Stimulated activated CD8-positive, alpha-beta memory T cell treated with anti-CD3 and anti-CD28 coated beads, Interleukin-2, amount 100 ng/mL, for 1 hour (primary cell): ENCODE results near the gene CACNB4.
A peak's percentile ranks its signal among the peaks of the same experiment; 100 is the strongest.
"Not testable (repeated sequence)": the region's sequence is repeated elsewhere in the genome, so short reads cannot be mapped to it uniquely, and the experiment has no call there.

Source experiments
- DNase-seq, 2 donors: peaks; one replicate each; pipeline ENCODE4 v3.0.0-alpha.2; 2020; ENCODE audit warnings: low read depth in 2 of 2

CACNB4 gene

DNA sequence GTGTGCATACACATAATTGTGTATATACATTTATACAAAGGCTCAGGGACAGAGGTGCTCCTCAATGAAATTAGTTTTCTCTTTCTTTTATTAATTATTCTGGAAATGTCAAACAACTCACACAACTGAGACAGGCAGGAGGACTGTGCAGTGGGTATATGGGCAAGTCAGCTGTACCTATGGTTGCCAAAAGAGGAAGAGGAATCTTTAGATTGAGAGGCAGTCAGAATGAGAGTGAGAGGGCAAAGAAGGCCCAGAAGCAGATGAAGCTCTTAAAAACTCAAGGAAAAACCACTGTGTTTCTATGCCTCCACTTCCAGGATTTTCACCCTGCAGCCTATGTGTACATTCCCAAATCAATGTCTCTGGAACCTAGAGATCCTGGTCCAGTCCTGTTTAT lies 79.1 kb downstream of the CACNB4 start:
- no peak for DNase-seq

GRCh38 chr2:152016181-152017120 lies 82.4 kb downstream of the CACNB4 start:
- DNase-seq: no peak

DNA sequence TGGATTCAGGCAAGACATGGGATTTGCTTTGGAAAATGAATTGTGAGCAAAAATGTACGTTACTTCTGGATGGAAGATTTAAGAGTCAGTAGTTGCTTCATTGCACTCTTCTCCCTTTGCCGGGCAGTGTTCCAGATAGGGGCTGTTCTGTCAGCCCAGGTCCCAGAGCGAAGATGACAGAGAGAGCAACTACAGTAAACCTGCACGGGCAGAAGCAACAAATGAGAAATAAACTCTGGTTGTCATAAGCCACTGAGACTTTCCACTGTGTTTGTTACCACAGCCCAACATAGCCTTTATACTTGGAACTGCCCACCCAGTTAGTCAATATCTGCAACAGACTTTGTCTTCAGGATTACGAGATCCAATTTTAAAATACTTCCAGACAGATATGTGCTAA lies 83.3 kb downstream of the CACNB4 start:
- DNase-seq: no peak

DNA sequence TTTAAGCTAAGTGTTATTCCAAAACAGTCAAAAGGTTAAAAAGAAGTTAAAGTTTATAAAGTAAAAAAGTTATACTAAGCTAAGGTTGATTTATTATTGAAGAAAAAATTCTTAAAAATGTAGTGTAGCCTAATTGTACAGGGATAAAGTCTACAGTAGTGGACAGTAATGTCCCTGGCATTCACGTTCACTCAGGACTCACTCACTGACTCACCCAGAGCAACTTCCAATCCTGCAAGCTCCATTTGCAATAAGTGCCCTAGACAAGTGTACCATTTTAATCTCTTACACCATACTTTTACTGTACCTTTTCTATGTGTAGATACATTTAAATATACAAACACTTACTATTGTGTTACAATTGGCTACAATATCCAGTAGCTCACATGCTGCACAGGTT lies 86.1 kb downstream of the CACNB4 start:
- no peak for DNase-seq

DNA sequence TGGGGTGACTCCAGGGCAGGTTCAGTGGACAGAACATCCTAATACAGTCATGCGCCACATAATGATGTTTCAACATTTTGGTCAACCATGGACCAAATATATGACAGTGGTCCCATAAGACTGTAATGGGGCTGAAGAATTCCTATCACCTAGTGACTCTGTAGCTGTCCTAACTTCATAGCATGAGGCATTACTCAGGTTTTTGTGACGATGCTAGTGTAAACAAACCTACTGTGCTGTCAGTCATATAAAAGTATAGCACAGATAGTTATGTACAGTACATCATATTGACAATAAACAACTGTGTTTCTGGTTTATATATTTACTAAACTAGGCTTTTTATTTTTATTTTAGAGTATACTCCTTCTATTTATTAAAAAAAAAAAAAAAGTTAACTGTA lies 87.1 kb downstream of the CACNB4 start:
- no peak for DNase-seq

GRCh38 chr2:152005607-152006006 lies 93.2 kb downstream of the CACNB4 start:
- no peak for DNase-seq

DNA sequence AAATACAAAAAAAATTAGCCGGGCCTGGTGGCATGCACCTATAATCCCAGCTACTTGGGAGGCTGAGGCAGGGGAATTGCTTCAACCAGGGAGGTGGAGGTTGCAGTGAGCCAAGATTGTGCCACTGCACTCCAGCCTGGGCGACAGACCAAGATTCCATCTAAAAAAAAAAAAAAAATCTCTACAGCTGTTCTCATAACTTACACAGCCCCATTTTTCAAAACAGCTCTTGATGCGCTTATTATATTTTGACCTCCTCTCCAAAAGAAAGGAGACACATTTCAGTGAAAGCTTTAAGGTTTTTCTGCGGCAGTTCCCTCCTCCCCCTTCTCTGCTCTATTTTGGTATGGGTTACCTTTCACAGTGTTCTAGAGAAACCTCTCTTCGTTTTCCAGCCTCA lies 95.6 kb downstream of the CACNB4 start:
- not testable (repeated sequence) for DNase-seq

DNA sequence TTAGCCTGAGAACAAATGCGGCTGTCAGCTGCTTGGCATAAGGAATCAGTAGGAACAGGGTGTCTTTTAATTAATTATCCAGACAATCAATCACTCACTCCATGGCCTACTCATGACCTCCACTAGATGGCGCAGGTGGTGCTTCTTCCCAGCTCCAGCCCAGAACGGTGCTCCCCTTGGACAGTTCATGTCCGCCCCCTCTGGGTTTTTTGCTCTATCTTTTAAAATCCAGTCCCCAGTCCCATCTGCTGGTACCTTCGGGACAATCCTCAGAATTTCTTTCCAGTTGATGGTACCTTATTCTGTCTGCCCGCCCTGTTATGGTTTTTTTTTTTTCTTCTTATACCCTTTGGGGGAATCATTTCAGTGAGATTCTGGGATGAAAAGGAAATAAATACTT lies 99.8 kb downstream of the CACNB4 start:
- peak in 1 of 2 donors; percentile 8 for DNase-seq

- no peak for DNase-seq
Observed at GRCh38 chr2:151996243-151997003, 102.4 kb downstream of the CACNB4 start.

GRCh38 chr2:151995161-151995557 lies 103.7 kb downstream of the CACNB4 start:
- no peak for DNase-seq

- not testable (repeated sequence) for DNase-seq
Observed at GRCh38 chr2:151994178-151994577, 104.7 kb downstream of the CACNB4 start.

- no peak for DNase-seq
Observed at GRCh38 chr2:151991010-151991409, 107.8 kb downstream of the CACNB4 start.

GRCh38 chr2:151989378-151989777 lies 109.5 kb downstream of the CACNB4 start:
- no peak for DNase-seq

DNA sequence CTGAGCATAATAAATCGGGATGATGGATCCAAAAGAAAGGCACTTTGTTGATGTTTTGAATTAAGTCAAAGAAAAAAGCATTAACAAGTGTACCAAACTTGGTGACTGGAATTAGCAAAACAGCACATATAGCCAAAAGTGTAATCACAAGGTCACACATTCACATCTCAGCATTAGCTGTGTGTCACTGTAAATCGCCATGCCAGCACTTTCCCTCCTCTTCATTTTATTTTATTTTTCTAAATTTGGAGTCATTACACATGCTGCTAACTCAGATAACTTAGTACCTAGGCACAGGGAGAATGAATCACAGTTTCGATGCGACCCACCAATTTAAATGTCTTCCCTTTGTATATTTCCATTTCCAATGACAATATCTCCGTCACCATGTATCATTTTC lies 111.4 kb downstream of the CACNB4 start:
- no peak for DNase-seq

- DNase-seq: no peak
Observed at GRCh38 chr2:151984424-151985083, 114.3 kb downstream of the CACNB4 start.

GRCh38 chr2:151983221-151983620 lies 115.6 kb downstream of the CACNB4 start:
- no peak for DNase-seq

- DNase-seq: no peak
Observed at GRCh38 chr2:151981886-151982285, 117.0 kb downstream of the CACNB4 start.

DNA sequence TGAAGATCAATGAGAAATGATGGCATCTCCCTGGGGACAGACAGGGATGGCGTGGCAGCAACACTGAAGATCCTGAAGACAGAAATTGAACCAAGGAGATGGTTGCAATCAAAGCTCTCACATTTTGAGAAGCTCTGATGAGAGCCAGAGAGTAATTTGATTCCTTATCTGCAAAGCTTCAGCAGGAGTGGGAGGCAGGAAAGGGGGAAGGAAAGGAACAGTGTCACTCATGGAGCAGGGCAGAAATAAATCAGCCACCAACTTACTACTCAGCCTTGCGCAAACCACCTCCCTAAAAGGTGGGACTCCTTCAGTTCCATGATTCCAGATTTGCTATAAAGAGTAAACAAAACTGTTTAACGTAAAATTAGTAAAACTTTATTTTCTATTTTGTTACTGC lies 119.2 kb downstream of the CACNB4 start:
- DNase-seq: no peak

GRCh38 chr2:151978709-151979108 lies 120.1 kb downstream of the CACNB4 start:
- no peak for DNase-seq

GRCh38 chr2:151977631-151978030 lies 121.2 kb downstream of the CACNB4 start:
- no peak for DNase-seq

GRCh38 chr2:151976945-151977353 lies 121.9 kb downstream of the CACNB4 start:
- no peak for DNase-seq
